Activated CD4-positive, alpha-beta T cell treated with anti-CD3 and anti-CD28 coated beads, Interleukin-2, amount 10 ng/mL, durations not matched to agents 7 days and 5 days (primary cell): Measurements from ENCODE around the gene PROM2. TPM values are rescaled to one million over a fixed set of nuclear protein-coding genes. Genes with fewer than 3 reads are reported as not detected.

ENCODE experiments used
- CTCF ChIA-PET: fragments of 350-600 bp; sonication (Branson Sonifier 250); formaldehyde crosslinking; loops from one replicate; lab custom pipeline; 2021; ENCODE audit warnings: antibody characterized with exemption; lab: Charles Lee
- POLR2A ChIA-PET: fragments of 350-600 bp; sonication (Branson Sonifier 250); formaldehyde crosslinking; loops from one replicate; lab custom pipeline; 2021; ENCODE audit warnings: antibody characterized with exemption; lab: Charles Lee
- DNase-seq: peaks from one replicate; pipeline ENCODE4 v3.0.0-alpha.2; 2020
- H3K27ac Mint-ChIP-seq: one replicate; pipeline ENCODE4 v1.8.0; 2021; ENCODE audit warnings: mild to moderate bottlenecking, moderate library complexity, mixed read lengths
- H3K27me3 Mint-ChIP-seq: one replicate; pipeline ENCODE4 v1.8.0; 2021; ENCODE audit warnings: mixed read lengths
- H3K36me3 Mint-ChIP-seq: one replicate; pipeline ENCODE4 v1.8.0; 2021; ENCODE audit warnings: low read depth, mixed read lengths
- H3K4me1 Mint-ChIP-seq: one replicate; pipeline ENCODE4 v1.8.0; 2021; ENCODE audit warnings: mixed read lengths
- H3K4me3 Mint-ChIP-seq: one replicate; pipeline ENCODE4 v1.8.0; 2021; ENCODE audit warnings: mild to moderate bottlenecking, moderate library complexity, mixed read lengths
- H3K9me3 Mint-ChIP-seq: one replicate; pipeline ENCODE4 v1.8.0; 2021; ENCODE audit warnings: mixed read lengths
- total RNA-seq, 2 experiments: library from RNA; stranded (reverse); gene quantifications; one replicate each; pipeline ENCODE4 v1.2.3, GENCODE V29; 2021

Gene PROM2
- total RNA-seq, 2 experiments from 2014 or later, result 0.08 to 0.42 TPM

GRCh38 chr2:95317665-95318425 lies 43.6 kb downstream of the PROM2 start:
- Mint-ChIP-seq H3K9me3 (no peaks in the 10 kb centered on the region), H3K36me3 (no peaks in the 10 kb centered on the region), H3K27ac (no peak overlapping the region), H3K4me3 (no peak overlapping the region), H3K4me1 (no peaks in the 10 kb centered on the region), H3K27me3 (no peaks in the 10 kb centered on the region)
- no peak for DNase-seq
- POLR2A ChIA-PET, result no interaction called here
- CTCF ChIA-PET, result no interaction called here

GRCh38 chr2:95318431-95319220 lies 44.4 kb downstream of the PROM2 start:
- Mint-ChIP-seq H3K27me3 (no peaks in the 10 kb centered on the region), H3K27ac (no peak overlapping the region), H3K4me3 (no peak overlapping the region), H3K4me1 (no peaks in the 10 kb centered on the region), H3K9me3 (no peaks in the 10 kb centered on the region), H3K36me3 (no peaks in the 10 kb centered on the region)
- no peak for DNase-seq
- POLR2A ChIA-PET, result no interaction called here
- CTCF ChIA-PET, result no interaction called here

- H3K36me3 Mint-ChIP-seq, result no peaks in the 10 kb centered on the region
- ChIA-PET CTCF (no interaction called here), POLR2A (no interaction called here)
- no peak for DNase-seq
- no peak overlapping the region for H3K27ac Mint-ChIP-seq
- H3K9me3 Mint-ChIP-seq, result no peaks in the 10 kb centered on the region
- H3K4me1 Mint-ChIP-seq, result no peaks in the 10 kb centered on the region
- H3K4me3 Mint-ChIP-seq, result no peak overlapping the region
- no peaks in the 10 kb centered on the region for H3K27me3 Mint-ChIP-seq
These were observed 45.5 kb downstream of the PROM2 start for GRCh38 chr2:95319481-95320343.

- POLR2A ChIA-PET, result no interaction called here
These were observed 46.1 kb downstream of the PROM2 start for GRCh38 chr2:95320344-95320712.

GRCh38 chr2:95320986-95321767 lies 46.9 kb downstream of the PROM2 start:
- CTCF ChIA-PET, result no interaction called here

More at GRCh38 chr2:95320344-95320712, 46.1 kb downstream of the PROM2 start:
- no peaks in the 10 kb centered on the region for H3K9me3 Mint-ChIP-seq
- CTCF ChIA-PET, result no interaction called here
- no peaks in the 10 kb centered on the region for H3K4me1 Mint-ChIP-seq
- H3K36me3 Mint-ChIP-seq, result no peaks in the 10 kb centered on the region
- H3K27ac Mint-ChIP-seq, result no peak overlapping the region
- H3K4me3 Mint-ChIP-seq, result no peak overlapping the region
- H3K27me3 Mint-ChIP-seq, result no peaks in the 10 kb centered on the region
- DNase-seq, result no peak

GRCh38 chr2:95323347-95324155 lies 49.3 kb downstream of the PROM2 start:
- no peak overlapping the region for H3K4me3 Mint-ChIP-seq
- no peak for DNase-seq
- ChIA-PET CTCF (no interaction called here), POLR2A (no interaction called here)
- no peak overlapping the region for H3K27ac Mint-ChIP-seq
- H3K9me3 Mint-ChIP-seq, result peaks cover 8% of the 10 kb centered on the region
- H3K4me1 Mint-ChIP-seq, result no peaks in the 10 kb centered on the region
- H3K36me3 Mint-ChIP-seq, result no peaks in the 10 kb centered on the region
- no peaks in the 10 kb centered on the region for H3K27me3 Mint-ChIP-seq

More at GRCh38 chr2:95320986-95321767, 46.9 kb downstream of the PROM2 start:
- POLR2A ChIA-PET, result no interaction called here
- no peak overlapping the region for H3K4me3 Mint-ChIP-seq
- H3K36me3 Mint-ChIP-seq, result no peaks in the 10 kb centered on the region
- no peaks in the 10 kb centered on the region for H3K4me1 Mint-ChIP-seq
- H3K27ac Mint-ChIP-seq, result no peak overlapping the region
- DNase-seq, result no peak
- H3K9me3 Mint-ChIP-seq, result peaks cover 8% of the 10 kb centered on the region
- no peaks in the 10 kb centered on the region for H3K27me3 Mint-ChIP-seq

GRCh38 chr2:95325026-95325425 lies 50.8 kb downstream of the PROM2 start:
- DNase-seq, result no peak
- Mint-ChIP-seq H3K4me1 (no peaks in the 10 kb centered on the region), H3K9me3 (peaks cover 8% of the 10 kb centered on the region), H3K27ac (no peak overlapping the region), H3K36me3 (no peaks in the 10 kb centered on the region), H3K4me3 (no peak overlapping the region), H3K27me3 (no peaks in the 10 kb centered on the region)
- ChIA-PET CTCF (interaction anchor here (1.0 kb wide), 1 partner anchor 21 kb away, joined by 3 read pairs; no protein-coding TSS in a partner anchor), POLR2A (no interaction called here)

GRCh38 chr2:95325590-95326432 lies 51.6 kb downstream of the PROM2 start:
- no peaks in the 10 kb centered on the region for H3K4me1 Mint-ChIP-seq
- no peak overlapping the region for H3K4me3 Mint-ChIP-seq
- H3K27me3 Mint-ChIP-seq, result no peaks in the 10 kb centered on the region
- H3K9me3 Mint-ChIP-seq, result peaks cover 8% of the 10 kb centered on the region
- no peaks in the 10 kb centered on the region for H3K36me3 Mint-ChIP-seq
- POLR2A ChIA-PET, result no interaction called here
- CTCF ChIA-PET, result no interaction called here
- DNase-seq, result no peak
- no peak overlapping the region for H3K27ac Mint-ChIP-seq

GRCh38 chr2:95326433-95327140 lies 52.3 kb downstream of the PROM2 start:
- Mint-ChIP-seq H3K9me3 (peaks cover 8% of the 10 kb centered on the region), H3K27me3 (no peaks in the 10 kb centered on the region), H3K27ac (no peak overlapping the region), H3K36me3 (no peaks in the 10 kb centered on the region), H3K4me3 (no peak overlapping the region), H3K4me1 (no peaks in the 10 kb centered on the region)
- CTCF ChIA-PET, result no interaction called here
- POLR2A ChIA-PET, result no interaction called here
- no peak for DNase-seq

GRCh38 chr2:95327861-95328260 lies 53.6 kb downstream of the PROM2 start:
- Mint-ChIP-seq H3K9me3 (peaks cover 8% of the 10 kb centered on the region), H3K36me3 (no peaks in the 10 kb centered on the region), H3K4me1 (no peaks in the 10 kb centered on the region), H3K4me3 (no peak overlapping the region), H3K27ac (no peak overlapping the region), H3K27me3 (no peaks in the 10 kb centered on the region)
- CTCF ChIA-PET, result no interaction called here
- POLR2A ChIA-PET, result no interaction called here
- DNase-seq, result no peak
